ENCODE measurements around the gene HOXB1. TPM values are rescaled to one million over a fixed set of nuclear protein-coding genes. Genes with fewer than 3 reads are reported as not detected.
A peak's percentile ranks its signal among the peaks of the same experiment; 100 is the strongest.

HOXB1 gene
- total RNA-seq, 6 donors from 2014 or later = not detected

DNA sequence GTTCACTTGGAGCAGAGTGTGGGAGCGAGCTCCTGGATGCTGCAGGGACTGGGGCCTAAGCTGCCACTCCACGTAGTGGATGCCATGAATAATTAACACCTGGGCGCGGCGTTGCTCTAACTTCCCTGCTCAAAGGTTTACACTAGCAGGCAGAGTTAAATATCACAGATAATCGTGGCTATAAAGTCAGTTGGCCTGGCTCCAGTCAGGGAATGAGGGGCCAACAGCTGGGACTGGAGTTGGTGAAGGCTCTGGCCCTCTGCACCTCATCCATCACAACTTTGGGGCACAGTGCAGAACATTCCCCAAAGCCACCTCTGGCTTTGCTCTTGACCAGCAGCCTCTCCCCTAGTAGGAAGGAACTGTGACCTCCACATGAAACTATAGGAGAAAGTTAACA is 36.4 kb upstream of the HOXB1 start:
- Histone ChIP-seq H3K27me3 (peaks cover 0 to 28% (median 10%) of the 10 kb centered on the region in 4 donors), H3K36me3 (no peaks in the 10 kb centered on the region), H3K4me1 (peaks cover 5 to 15% (median 10%) of the 10 kb centered on the region in 4 donors), H3K9me3 (no peaks in the 10 kb centered on the region), H3K4me3 (no peak overlapping the region), H3K27ac (peak overlapping the region; percentile 7 to 87 (median 34))
- no peak for DNase-seq
- no peak for TF ChIP-seq EP300 (IDR thresholded peaks at IDR 0.05)
- TF ChIP-seq POLR2A (IDR thresholded peaks at IDR 0.05) = no peak
- TF ChIP-seq, protein P1, sequence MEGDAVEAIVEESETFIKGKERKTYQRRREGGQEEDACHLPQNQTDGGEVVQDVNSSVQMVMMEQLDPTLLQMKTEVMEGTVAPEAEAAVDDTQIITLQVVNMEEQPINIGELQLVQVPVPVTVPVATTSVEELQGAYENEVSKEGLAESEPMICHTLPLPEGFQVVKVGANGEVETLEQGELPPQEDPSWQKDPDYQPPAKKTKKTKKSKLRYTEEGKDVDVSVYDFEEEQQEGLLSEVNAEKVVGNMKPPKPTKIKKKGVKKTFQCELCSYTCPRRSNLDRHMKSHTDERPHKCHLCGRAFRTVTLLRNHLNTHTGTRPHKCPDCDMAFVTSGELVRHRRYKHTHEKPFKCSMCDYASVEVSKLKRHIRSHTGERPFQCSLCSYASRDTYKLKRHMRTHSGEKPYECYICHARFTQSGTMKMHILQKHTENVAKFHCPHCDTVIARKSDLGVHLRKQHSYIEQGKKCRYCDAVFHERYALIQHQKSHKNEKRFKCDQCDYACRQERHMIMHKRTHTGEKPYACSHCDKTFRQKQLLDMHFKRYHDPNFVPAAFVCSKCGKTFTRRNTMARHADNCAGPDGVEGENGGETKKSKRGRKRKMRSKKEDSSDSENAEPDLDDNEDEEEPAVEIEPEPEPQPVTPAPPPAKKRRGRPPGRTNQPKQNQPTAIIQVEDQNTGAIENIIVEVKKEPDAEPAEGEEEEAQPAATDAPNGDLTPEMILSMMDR (IDR thresholded peaks at IDR 0.05) = no peak
- no peak for TF ChIP-seq POLR2AphosphoS5 (IDR thresholded peaks at IDR 0.05)
- 37 to 54% methylated on average over 3 to 6 of the region's 6 CpGs for WGBS, 2 donors
- no peak for ATAC-seq (ENCODE audit: low FRiP score in 2 of 2)

DNA sequence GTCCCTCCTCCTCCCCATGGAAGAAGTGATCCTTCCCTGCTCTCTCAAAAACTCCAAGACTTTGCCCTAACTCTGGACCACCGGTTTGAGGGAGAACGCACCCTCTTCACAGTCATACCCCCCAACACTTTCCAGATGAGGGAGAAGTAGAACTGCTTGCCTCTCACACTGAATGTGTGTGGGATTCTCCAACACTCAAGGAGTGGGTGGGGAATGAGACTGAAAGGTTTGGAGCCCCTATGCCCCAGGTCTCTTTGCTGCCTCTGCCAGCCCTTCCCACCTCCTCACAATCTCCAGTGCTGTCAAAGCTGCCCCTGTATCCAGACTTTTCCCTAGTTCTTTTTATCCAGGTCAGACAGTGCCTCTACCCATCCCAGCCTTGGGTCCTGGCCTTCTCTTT is 35.9 kb upstream of the HOXB1 start:
- WGBS, 2 donors = 43 to 49% methylated on average over 2 of the region's 2 CpGs
- TF ChIP-seq POLR2A (IDR thresholded peaks at IDR 0.05) (no peak), EP300 (IDR thresholded peaks at IDR 0.05) (no peak), POLR2AphosphoS5 (IDR thresholded peaks at IDR 0.05) (no peak)
- TF ChIP-seq, protein P1 (IDR thresholded peaks at IDR 0.05) = no peak
- peak overlapping the region in 3 of 4 donors; percentile 7 to 83 (median 42) for H3K27ac ChIP-seq

DNA sequence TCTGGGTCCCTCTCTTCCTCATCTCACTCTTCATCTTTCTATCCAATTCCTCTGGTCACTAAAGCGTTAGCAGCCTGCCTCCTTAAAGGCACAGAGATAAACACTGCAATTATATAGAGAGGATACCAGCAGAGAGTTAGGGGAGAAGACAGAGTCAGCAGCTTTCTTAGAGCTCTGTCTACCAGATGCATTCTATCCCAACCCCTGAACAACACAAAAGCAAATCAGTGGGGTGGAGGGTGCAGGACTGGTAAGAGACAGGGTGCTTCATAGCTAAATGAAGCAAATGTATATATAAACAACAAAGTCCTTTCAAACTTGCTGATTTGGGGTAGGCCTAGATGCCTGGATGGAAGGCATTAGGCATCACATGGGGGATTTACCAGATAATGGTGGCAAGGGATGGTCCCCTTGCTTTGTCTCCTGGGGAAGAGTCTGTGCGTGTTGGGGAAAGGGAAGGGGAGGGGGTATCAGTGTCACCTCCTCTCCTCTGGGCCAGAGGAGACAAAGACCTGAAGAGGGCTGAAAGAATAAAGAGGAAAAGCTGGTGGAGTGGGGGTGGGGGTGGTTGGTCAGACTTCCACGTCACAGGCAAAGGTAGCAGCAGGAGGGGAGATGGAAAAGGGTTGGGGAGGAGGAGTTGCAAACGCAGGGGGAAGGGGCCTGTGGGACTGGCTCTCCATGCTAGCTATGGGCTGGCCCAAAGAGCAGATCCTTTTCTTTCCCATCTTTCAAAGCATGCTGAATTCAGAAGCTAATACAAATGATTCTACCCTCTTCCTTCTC is 35.3 kb upstream of the HOXB1 start:
- Histone ChIP-seq H3K27me3 (peaks cover 0 to 28% (median 10%) of the 10 kb centered on the region in 4 donors), H3K36me3 (no peaks in the 10 kb centered on the region), H3K4me1 (peaks cover 9 to 15% (median 11%) of the 10 kb centered on the region in 4 donors), H3K9me3 (no peaks in the 10 kb centered on the region), H3K27ac (peak overlapping the region in 2 of 4 donors; percentile 53 to 83), H3K4me3 (no peak overlapping the region)
- no peak for TF ChIP-seq EP300 (IDR thresholded peaks at IDR 0.05)
- TF ChIP-seq POLR2A (IDR thresholded peaks at IDR 0.05) = no peak
- TF ChIP-seq POLR2AphosphoS5 (IDR thresholded peaks at IDR 0.05) = no peak
- TF ChIP-seq, protein P1 (IDR thresholded peaks at IDR 0.05) = no peak
- DNase-seq (no peak), ATAC-seq (ENCODE audit: low FRiP score in 2 of 2) (no peak)
- 52 to 55% methylated on average over 4 of the region's 4 CpGs for WGBS, 2 donors

More for the DNA sequence above, 35.9 kb upstream of the HOXB1 start:
- peaks cover 0 to 28% (median 10%) of the 10 kb centered on the region in 4 donors for H3K27me3 ChIP-seq
- peaks cover 5 to 15% (median 10%) of the 10 kb centered on the region in 4 donors for H3K4me1 ChIP-seq
- H3K9me3 ChIP-seq = no peaks in the 10 kb centered on the region
- no peaks in the 10 kb centered on the region for H3K36me3 ChIP-seq
- no peak for DNase-seq
- H3K4me3 ChIP-seq = no peak overlapping the region
- no peak for ATAC-seq (ENCODE audit: low FRiP score in 2 of 2)

DNA sequence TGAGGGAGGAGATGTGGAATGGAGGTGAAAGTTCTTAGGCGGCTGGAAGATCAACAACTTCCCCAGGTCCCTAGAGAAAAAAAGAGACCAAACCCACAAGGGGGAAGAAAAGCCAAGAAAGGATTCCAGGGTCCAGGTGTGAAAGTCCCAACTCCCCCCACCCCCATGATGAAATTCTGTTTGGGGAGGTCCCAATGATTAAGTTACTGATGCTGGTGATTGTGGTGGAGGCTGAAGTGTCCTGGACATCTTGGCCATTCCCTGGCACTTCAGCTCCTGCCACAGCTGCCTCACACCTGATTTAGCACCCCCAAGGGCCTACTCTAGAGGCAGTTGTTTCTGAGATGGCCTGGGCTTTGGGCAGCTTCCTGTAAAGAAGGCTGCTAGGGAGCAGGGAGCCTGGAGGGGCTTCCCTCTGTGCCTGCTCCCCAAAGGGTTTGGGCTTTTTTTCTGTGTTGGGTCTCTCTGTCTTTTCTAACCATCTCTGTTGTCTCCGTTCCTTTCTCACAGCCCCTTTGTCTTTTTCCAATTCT is 34.3 kb upstream of the HOXB1 start:
- peak overlapping the region in 3 of 4 donors; percentile 53 to 83 (median 56) for H3K27ac ChIP-seq
- no peaks in the 10 kb centered on the region for H3K36me3 ChIP-seq
- peaks cover 9 to 17% (median 13%) of the 10 kb centered on the region in 4 donors for H3K4me1 ChIP-seq
- H3K4me3 ChIP-seq = no peak overlapping the region
- TF ChIP-seq, protein P1 (IDR thresholded peaks at IDR 0.05) = no peak
- no peak for TF ChIP-seq POLR2A (IDR thresholded peaks at IDR 0.05)
- no peak for TF ChIP-seq EP300 (IDR thresholded peaks at IDR 0.05)
- TF ChIP-seq POLR2AphosphoS5 (IDR thresholded peaks at IDR 0.05) = no peak
- peaks cover 0 to 28% (median 6%) of the 10 kb centered on the region in 4 donors for H3K27me3 ChIP-seq
- no peaks in the 10 kb centered on the region for H3K9me3 ChIP-seq
- WGBS, 2 donors = 56 to 60% methylated on average over 2 of the region's 2 CpGs
- ATAC-seq (ENCODE audit: low FRiP score in 2 of 2) (no peak), DNase-seq (no peak)

Data from upper lobe of left lung (tissue), 6 donors.